ENCODE data around the gene EGFR. TPM values are rescaled to one million over a fixed set of nuclear protein-coding genes. Genes with fewer than 3 reads are reported as not detected.

EGFR gene
- total RNA-seq, 1 donor from 2014 or later, result 67.2 TPM

DNA sequence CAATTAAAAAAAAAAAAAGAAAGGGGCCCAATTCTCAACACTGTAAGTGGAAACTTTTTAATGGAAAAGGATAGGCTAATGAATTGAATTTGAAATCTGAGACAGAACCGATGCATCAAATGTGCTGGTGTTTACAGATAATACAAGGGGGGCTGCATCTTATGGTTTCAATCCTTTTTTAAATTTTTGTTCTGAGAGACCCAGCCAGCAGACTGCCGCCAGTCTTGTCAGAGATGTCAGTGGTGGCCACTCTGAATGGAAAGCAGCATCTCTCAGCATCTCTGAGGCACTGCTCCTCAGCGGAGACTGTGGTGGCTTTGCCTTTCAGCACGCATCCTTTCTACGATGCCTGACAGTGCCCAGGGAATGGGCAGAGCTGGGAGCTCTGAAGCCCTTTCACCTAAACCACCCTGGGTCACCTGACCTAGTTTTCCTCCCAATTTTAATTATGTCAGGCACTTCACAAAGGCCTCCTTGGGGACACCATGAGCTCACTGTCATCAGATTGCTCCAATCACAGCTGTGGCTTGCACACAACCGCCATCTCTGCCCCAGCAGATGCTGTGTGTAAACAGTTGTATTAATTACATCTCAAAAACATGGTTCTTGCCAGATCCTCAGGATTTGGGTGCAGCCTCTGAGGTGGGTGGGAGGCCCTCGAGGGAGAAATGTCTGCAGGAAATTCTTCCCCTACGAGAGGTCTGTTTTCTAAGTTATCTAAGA, 81.2 kb downstream of the EGFR start:
- no peak for DNase-seq (ENCODE audit: low read depth)
- H3K36me3 ChIP-seq (ENCODE audit: control insufficient read depth, insufficient read depth, low read length), result no peaks in the 10 kb centered on the region
- TF ChIP-seq CTCF (IDR thresholded peaks at IDR 0.05; ENCODE audit: insufficient read depth, low read length, poor library complexity, severe bottlenecking), result no peak
- no peak overlapping the region for H3K4me3 ChIP-seq (ENCODE audit: low read depth, low read length)
- no peaks in the 10 kb centered on the region for H3K27me3 ChIP-seq (ENCODE audit: control insufficient read depth, insufficient read depth, low read length)

GRCh38 chr7:55100544-55101327, 81.9 kb downstream of the EGFR start:
- TF ChIP-seq CTCF (IDR thresholded peaks at IDR 0.05; ENCODE audit: insufficient read depth, low read length, poor library complexity, severe bottlenecking), result no peak
- no peak overlapping the region for H3K4me3 ChIP-seq (ENCODE audit: low read depth, low read length)
- DNase-seq (ENCODE audit: low read depth), result no peak
- no peaks in the 10 kb centered on the region for H3K27me3 ChIP-seq (ENCODE audit: control insufficient read depth, insufficient read depth, low read length)
- H3K36me3 ChIP-seq (ENCODE audit: control insufficient read depth, insufficient read depth, low read length), result no peaks in the 10 kb centered on the region

GRCh38 chr7:55101359-55101758, 82.5 kb downstream of the EGFR start:
- TF ChIP-seq CTCF (IDR thresholded peaks at IDR 0.05; ENCODE audit: insufficient read depth, low read length, poor library complexity, severe bottlenecking), result no peak
- H3K36me3 ChIP-seq (ENCODE audit: control insufficient read depth, insufficient read depth, low read length), result no peaks in the 10 kb centered on the region
- no peak overlapping the region for H3K4me3 ChIP-seq (ENCODE audit: low read depth, low read length)
- DNase-seq (ENCODE audit: low read depth), result no peak
- no peaks in the 10 kb centered on the region for H3K27me3 ChIP-seq (ENCODE audit: control insufficient read depth, insufficient read depth, low read length)

DNA sequence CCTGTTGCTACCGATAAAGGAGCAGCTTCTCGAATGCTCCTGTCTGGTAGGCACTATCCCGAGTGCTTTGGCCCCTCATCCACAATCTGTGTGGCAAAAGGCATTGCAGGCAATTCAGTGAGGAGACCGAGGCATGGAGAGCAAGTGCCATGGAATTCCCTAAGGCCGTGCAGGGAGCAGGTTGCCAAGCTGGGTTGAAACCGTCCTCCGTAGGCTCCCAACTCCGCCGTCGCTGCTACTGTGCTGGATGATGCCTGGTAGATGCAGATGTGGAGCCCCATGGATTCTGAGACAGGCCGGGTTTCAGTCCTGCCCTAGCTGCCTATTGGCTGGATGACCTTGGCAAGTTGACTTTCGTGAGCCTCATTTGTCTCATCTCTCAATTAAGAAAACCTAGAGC, 85.3 kb downstream of the EGFR start:
- DNase-seq (ENCODE audit: low read depth), result no peak
- no peak for TF ChIP-seq CTCF (IDR thresholded peaks at IDR 0.05; ENCODE audit: insufficient read depth, low read length, poor library complexity, severe bottlenecking)
- Histone ChIP-seq H3K27me3 (ENCODE audit: control insufficient read depth, insufficient read depth, low read length) (no peaks in the 10 kb centered on the region), H3K36me3 (ENCODE audit: control insufficient read depth, insufficient read depth, low read length) (no peaks in the 10 kb centered on the region), H3K4me3 (ENCODE audit: low read depth, low read length) (no peak overlapping the region)

GRCh38 chr7:55104712-55105433, 86.1 kb downstream of the EGFR start:
- Histone ChIP-seq H3K36me3 (ENCODE audit: control insufficient read depth, insufficient read depth, low read length) (no peaks in the 10 kb centered on the region), H3K4me3 (ENCODE audit: low read depth, low read length) (no peak overlapping the region), H3K27me3 (ENCODE audit: control insufficient read depth, insufficient read depth, low read length) (no peaks in the 10 kb centered on the region)
- DNase-seq (ENCODE audit: low read depth), result no peak
- no peak for TF ChIP-seq CTCF (IDR thresholded peaks at IDR 0.05; ENCODE audit: insufficient read depth, low read length, poor library complexity, severe bottlenecking)
